OCI-LY3 (cell line): ENCODE data around the gene FHOD3.

ENCODE experiments used
- H2AFZ ChIP-seq: fragments of 200-600, 300-600 bp; shearing (Covaris generic); 2 replicates; pipeline ENCODE4 v1.6.0; 2014; ENCODE audit warnings: antibody characterized with exemption, low read depth, low read length
- H3K27ac ChIP-seq: fragments of 200-600, 300-600 bp; sonication (generic); 2 replicates; pipeline ENCODE4 v1.5.1; 2014; ENCODE audit warnings: mild to moderate bottlenecking, low read length, moderate library complexity, mixed read lengths
- H3K27me3 ChIP-seq: fragments of 200-600, 300-600 bp; sonication (generic); 2 replicates; pipeline ENCODE4 v1.6.1; 2014; ENCODE audit warnings: low read depth, low read length, mixed read lengths
- H3K36me3 ChIP-seq: fragments of 200-600, 300-600 bp; sonication (generic); replicated peaks from 2 replicates; pipeline ENCODE3; 2014; ENCODE audit warnings: low read depth, low read length, mixed read lengths
- H3K4me1 ChIP-seq: fragments of 300-600, 200-600 bp; sonication (generic); 2 replicates; pipeline ENCODE4 v1.6.1; 2014; ENCODE audit warnings: low read length, mixed read lengths
- H3K4me2 ChIP-seq: fragments of 200-600, 300-600 bp; sonication (generic); 2 replicates; pipeline ENCODE4 v1.6.1; 2014; ENCODE audit warnings: low read length, mixed read lengths
- H3K4me3 ChIP-seq: fragments of 300-600, 200-600 bp; sonication (generic); 2 replicates; pipeline ENCODE4 v1.5.1; 2014; ENCODE audit warnings: antibody characterized with exemption, mild to moderate bottlenecking, low read length, moderate library complexity
- H3K79me2 ChIP-seq: fragments of 300-600, 200-600 bp; shearing (Covaris generic); 2 replicates; pipeline ENCODE4 v1.6.1; 2014; ENCODE audit warnings: mild to moderate bottlenecking, low read length, mixed read lengths
- H3K9ac ChIP-seq: fragments of 300-600, 200-600 bp; shearing (Covaris generic); 2 replicates; pipeline ENCODE4 v1.6.0; 2014; ENCODE audit warnings: mild to moderate bottlenecking, low read length, moderate library complexity
- H3K9me3 ChIP-seq: fragments of 200-600, 300-600 bp; shearing (Covaris generic); 2 replicates; pipeline ENCODE4 v1.6.1; 2014; ENCODE audit warnings: low read length, mixed read lengths; ENCODE audit not compliant: insufficient read depth
- H4K20me1 ChIP-seq: fragments of 200-600, 300-600 bp; sonication (generic); 2 replicates; pipeline ENCODE4 v1.6.1; 2016; ENCODE audit warnings: low read length, mixed read lengths; ENCODE audit not compliant: insufficient read depth
- EZH2phosphoT487 ChIP-seq: fragments of 200-600 bp; shearing (Covaris generic); IDR thresholded peaks from 2 replicates; pipeline ENCODE4 v1.6.1; 2018; ENCODE audit warnings: antibody characterized with exemption, mixed run types, low read depth
- TF ChIP-seq, protein P1 (sequence below): fragments of 200-600, 300-600 bp; sonication (generic); IDR thresholded peaks from 2 replicates; pipeline ENCODE4 v1.5.1; 2014; ENCODE audit warnings: antibody characterized with exemption, low read length, low read depth

FHOD3 gene

DNA sequence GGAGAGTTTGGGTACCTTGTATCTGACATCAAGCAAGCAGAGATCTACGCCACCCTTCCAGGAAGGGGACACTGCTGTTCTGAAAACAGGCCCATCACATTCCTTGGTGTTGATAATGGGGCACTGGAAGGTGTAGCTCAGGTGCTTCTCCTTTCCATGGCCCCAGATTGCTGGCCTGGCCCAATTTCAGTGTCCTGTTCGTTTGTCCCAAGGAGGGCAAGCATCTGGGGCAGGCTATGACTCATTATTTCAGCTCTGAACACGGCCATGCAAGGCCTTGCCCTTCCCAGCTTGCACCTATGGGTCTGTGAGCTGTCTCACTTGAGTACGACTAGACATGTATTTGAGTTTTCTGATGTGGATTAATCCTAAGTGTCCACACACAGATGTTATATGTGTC lies 101.5 kb downstream of the FHOD3 start:
- no peak overlapping the region for H3K4me2 ChIP-seq
- H3K79me2 ChIP-seq, result no peaks in the 10 kb centered on the region
- H3K27me3 ChIP-seq, result no peaks in the 10 kb centered on the region
- H3K27ac ChIP-seq, result no peak overlapping the region
- no peaks in the 10 kb centered on the region for H3K36me3 ChIP-seq
- H3K4me3 ChIP-seq, result no peak overlapping the region
- TF ChIP-seq, protein P1, sequence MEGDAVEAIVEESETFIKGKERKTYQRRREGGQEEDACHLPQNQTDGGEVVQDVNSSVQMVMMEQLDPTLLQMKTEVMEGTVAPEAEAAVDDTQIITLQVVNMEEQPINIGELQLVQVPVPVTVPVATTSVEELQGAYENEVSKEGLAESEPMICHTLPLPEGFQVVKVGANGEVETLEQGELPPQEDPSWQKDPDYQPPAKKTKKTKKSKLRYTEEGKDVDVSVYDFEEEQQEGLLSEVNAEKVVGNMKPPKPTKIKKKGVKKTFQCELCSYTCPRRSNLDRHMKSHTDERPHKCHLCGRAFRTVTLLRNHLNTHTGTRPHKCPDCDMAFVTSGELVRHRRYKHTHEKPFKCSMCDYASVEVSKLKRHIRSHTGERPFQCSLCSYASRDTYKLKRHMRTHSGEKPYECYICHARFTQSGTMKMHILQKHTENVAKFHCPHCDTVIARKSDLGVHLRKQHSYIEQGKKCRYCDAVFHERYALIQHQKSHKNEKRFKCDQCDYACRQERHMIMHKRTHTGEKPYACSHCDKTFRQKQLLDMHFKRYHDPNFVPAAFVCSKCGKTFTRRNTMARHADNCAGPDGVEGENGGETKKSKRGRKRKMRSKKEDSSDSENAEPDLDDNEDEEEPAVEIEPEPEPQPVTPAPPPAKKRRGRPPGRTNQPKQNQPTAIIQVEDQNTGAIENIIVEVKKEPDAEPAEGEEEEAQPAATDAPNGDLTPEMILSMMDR, result no peak
- TF ChIP-seq EZH2phosphoT487, result no peak
- H3K4me1 ChIP-seq, result no peaks in the 10 kb centered on the region
- H4K20me1 ChIP-seq, result no peaks in the 10 kb centered on the region
- H3K9me3 ChIP-seq, result 0 out of 2 replicates have a peak, but pooled peaks cover 2% of the 10 kb centered on the region
- no peak overlapping the region for H3K9ac ChIP-seq
- H2AFZ ChIP-seq, result no peak overlapping the region

- no peak for TF ChIP-seq EZH2phosphoT487
- TF ChIP-seq, protein P1, result no peak
- H3K27ac ChIP-seq, result no peak overlapping the region
- H3K4me1 ChIP-seq, result no peaks in the 10 kb centered on the region
- no peak overlapping the region for H3K4me3 ChIP-seq
- no peaks in the 10 kb centered on the region for H4K20me1 ChIP-seq
- no peaks in the 10 kb centered on the region for H3K36me3 ChIP-seq
- no peak overlapping the region for H3K9ac ChIP-seq
- no peaks in the 10 kb centered on the region for H3K79me2 ChIP-seq
- H2AFZ ChIP-seq, result no peak overlapping the region
- H3K27me3 ChIP-seq, result no peaks in the 10 kb centered on the region
- H3K4me2 ChIP-seq, result no peak overlapping the region
- no peaks in the 10 kb centered on the region for H3K9me3 ChIP-seq
Observed at GRCh38 chr18:36401462-36401861, 103.9 kb downstream of the FHOD3 start.

DNA sequence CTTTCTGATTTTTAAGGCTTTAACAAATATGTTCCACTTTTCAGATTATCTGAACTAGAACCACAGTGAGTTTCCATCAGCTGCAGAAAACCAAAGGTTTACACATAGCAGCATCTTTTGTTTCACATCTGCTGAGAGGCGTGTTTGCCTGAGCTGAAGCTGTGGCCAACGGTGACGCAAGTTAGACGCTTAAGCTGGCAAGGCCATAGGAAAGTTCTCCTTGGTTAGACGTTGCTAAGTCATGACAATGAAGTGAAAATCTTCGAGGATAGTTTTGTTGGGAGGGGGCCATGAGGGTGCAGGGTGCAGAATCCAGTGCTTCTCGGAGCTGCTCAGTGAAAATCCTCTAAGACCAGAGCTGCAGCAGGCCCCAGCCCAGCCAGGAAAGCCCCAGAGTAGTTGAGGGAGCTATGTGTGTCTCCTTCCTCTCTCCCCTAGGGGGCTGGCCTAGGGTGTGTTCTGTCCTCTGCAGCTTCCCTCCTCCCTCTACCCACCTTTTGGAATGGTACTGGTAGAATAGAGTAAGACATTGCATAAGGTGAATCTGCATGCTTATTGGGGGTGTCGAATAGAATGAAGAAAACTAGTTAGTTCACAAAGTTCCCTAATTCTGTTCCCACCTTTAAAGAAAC lies 105.4 kb downstream of the FHOD3 start:
- Histone ChIP-seq H3K9ac (no peak overlapping the region), H3K27me3 (no peaks in the 10 kb centered on the region), H3K36me3 (no peaks in the 10 kb centered on the region), H3K4me3 (no peak overlapping the region), H2AFZ (no peak overlapping the region), H3K79me2 (no peaks in the 10 kb centered on the region), H4K20me1 (no peaks in the 10 kb centered on the region), H3K27ac (no peak overlapping the region), H3K9me3 (no peaks in the 10 kb centered on the region), H3K4me1 (no peaks in the 10 kb centered on the region), H3K4me2 (no peak overlapping the region)
- TF ChIP-seq EZH2phosphoT487, result no peak
- TF ChIP-seq, protein P1, result no peak

DNA sequence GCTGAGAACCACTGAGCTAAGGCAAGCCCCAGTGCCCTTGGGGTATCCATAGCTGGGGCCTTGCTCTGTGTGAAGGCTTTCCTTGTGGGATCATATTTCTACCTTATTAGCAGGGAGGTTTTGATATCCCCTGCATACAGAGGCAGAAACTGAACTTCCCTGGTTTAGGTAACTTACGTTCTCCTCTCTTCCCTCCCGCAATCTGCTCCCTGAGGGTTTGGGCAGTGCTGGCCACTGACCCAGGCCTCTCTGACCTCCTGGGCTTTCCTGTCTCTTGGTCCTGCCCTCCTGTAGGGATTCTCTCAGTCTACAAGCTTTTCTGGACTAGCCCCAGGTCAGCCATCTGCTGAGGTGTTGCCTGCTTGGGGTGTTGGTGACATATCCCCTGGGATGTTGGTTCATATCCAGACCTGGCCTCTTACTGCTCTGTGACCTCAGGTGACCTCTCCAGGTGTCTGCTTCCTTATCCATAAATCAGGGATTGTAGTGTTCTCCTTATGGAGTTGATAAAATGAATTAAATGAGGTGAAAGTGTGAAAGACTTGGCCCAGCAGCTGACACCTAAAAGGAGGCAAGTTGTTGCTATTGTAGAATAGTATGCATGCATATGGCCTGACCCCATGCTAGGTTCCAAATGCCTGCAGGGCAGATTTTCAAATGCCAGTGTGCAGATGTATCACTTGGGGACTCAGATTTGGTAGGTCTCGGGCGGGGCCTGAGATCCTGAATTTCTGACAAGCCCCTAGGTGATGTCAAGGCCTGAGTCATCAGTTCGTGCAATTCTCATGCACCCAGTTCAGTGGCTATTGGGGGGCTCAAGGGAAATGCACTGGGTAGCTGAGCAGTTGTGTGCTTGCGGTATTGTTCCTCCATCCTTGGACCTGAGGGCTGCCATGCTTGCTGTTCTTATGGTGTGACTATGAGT lies 106.6 kb downstream of the FHOD3 start:
- Histone ChIP-seq H3K27me3 (no peaks in the 10 kb centered on the region), H3K9me3 (no peaks in the 10 kb centered on the region), H2AFZ (no peak overlapping the region), H3K4me1 (no peaks in the 10 kb centered on the region), H3K4me2 (no peak overlapping the region), H3K36me3 (no peaks in the 10 kb centered on the region), H4K20me1 (no peaks in the 10 kb centered on the region), H3K9ac (no peak overlapping the region), H3K4me3 (no peak overlapping the region), H3K79me2 (no peaks in the 10 kb centered on the region), H3K27ac (no peak overlapping the region)
- TF ChIP-seq, protein P1, result no peak
- no peak for TF ChIP-seq EZH2phosphoT487
